AG20443 (cell line): ENCODE results near the gene HDAC5.
A peak's percentile ranks its signal among the peaks of the same experiment; 100 is the strongest.
"Not testable (repeated sequence)": the region's sequence is repeated elsewhere in the genome, so short reads cannot be mapped to it uniquely, and the experiment has no call there.

Source experiments
- DNase-seq: peaks from one replicate; pipeline ENCODE4 v3.0.0; 2012; ENCODE audit warnings: low spot score, mixed read lengths

Gene HDAC5

GRCh38 chr17:44132275-44132821 is 8.9 kb upstream of the HDAC5 start:
- no peak for DNase-seq

- DNase-seq = not testable (repeated sequence)
Observed at GRCh38 chr17:44131372-44131771, 7.9 kb upstream of the HDAC5 start.

- no peak for DNase-seq
Observed at GRCh38 chr17:44130693-44131349, 7.4 kb upstream of the HDAC5 start.

- no peak for DNase-seq
Observed at GRCh38 chr17:44128383-44128782, 4.9 kb upstream of the HDAC5 start.

GRCh38 chr17:44124118-44124438 is 637 bp upstream of the HDAC5 start:
- no peak for DNase-seq

- no peak for DNase-seq
Observed at GRCh38 chr17:44122816-44123355, 555 bp downstream of the HDAC5 start.

GRCh38 chr17:44121997-44122815 is 1.2 kb downstream of the HDAC5 start:
- DNase-seq = no peak

- DNase-seq = no peak
Observed at GRCh38 chr17:44120851-44121605, 2.4 kb downstream of the HDAC5 start.

- not testable (repeated sequence) for DNase-seq
Observed at GRCh38 chr17:44120281-44120680, 3.2 kb downstream of the HDAC5 start.

GRCh38 chr17:44119798-44120197 is 3.6 kb downstream of the HDAC5 start:
- DNase-seq = no peak

- no peak for DNase-seq
Observed at GRCh38 chr17:44119062-44119461, 4.4 kb downstream of the HDAC5 start.

- DNase-seq = no peak
Observed at GRCh38 chr17:44118427-44119050, 4.9 kb downstream of the HDAC5 start.

GRCh38 chr17:44117351-44117750 is 6.1 kb downstream of the HDAC5 start:
- no peak for DNase-seq

GRCh38 chr17:44115585-44116415 is 7.6 kb downstream of the HDAC5 start:
- DNase-seq = peak; percentile 72

GRCh38 chr17:44113868-44114840 is 9.3 kb downstream of the HDAC5 start:
- DNase-seq = no peak

- no peak for DNase-seq
Observed at GRCh38 chr17:44113382-44113781, 10.1 kb downstream of the HDAC5 start.

GRCh38 chr17:44112284-44113280 is 10.9 kb downstream of the HDAC5 start:
- no peak for DNase-seq

- no peak for DNase-seq
Observed at GRCh38 chr17:44111777-44112176, 11.7 kb downstream of the HDAC5 start.
